T-cell (primary cell): Measurements from ENCODE around the gene DEAF1. TPM values are rescaled to one million over a fixed set of nuclear protein-coding genes. Genes with fewer than 3 reads are reported as not detected.

ENCODE experiments used
- ATAC-seq, 4 experiments: fragments of 200-7000 bp in 3 of 4; fragments of 150-1000 bp in 1 of 4; cut with Tn5 transposase; replicated peaks in 1 of 4; 1 replicate in 3 of 4; 2 replicates in 1 of 4; pipeline ENCODE4 v1.10.0; 2021; ENCODE audit warnings: moderate library complexity in 3 of 4, mild to moderate bottlenecking in 2 of 4, moderate number of reproducible peaks in 1 of 4
- CTCF ChIA-PET, 2 donors: fragments of 300-600 bp; sonication (Branson Sonifier 250); formaldehyde crosslinking; loops; one replicate each; lab custom pipeline; 2022; ENCODE audit warnings: antibody characterized with exemption in 2 of 2; lab: Charles Lee
- POLR2A ChIA-PET, 2 donors: fragments of 300-600 bp; sonication (Branson Sonifier 250); formaldehyde crosslinking; loops; one replicate each; lab custom pipeline; 2022; ENCODE audit warnings: antibody characterized with exemption in 2 of 2; lab: Charles Lee
- DNase-seq, 35 experiments: peaks; one replicate each; pipeline versions ENCODE4 v3.0.0 to v3.0.0-alpha.2; 2013 to 2023
- H3K27ac ChIP-seq: one replicate; pipeline ENCODE4 v1.5.1; 2013; ENCODE audit warnings: low read length
- H3K27me3 ChIP-seq, 2 experiments: replicated peaks in 1 of 2; 1 replicate in 1 of 2; 2 replicates in 1 of 2; pipeline versions ENCODE4 v1.6.1 to v1.7.0; 2013; ENCODE audit warnings: low read length in 1 of 2, mixed read lengths in 1 of 2; ENCODE audit not compliant: control insufficient read depth in 2 of 2, insufficient read depth in 2 of 2; ENCODE audit errors: extremely low read depth in 1 of 2
- H3K36me3 ChIP-seq, 2 donors: 1 replicate in 1 of 2; 2 replicates in 1 of 2; pipeline versions ENCODE4 v1.6.1 to v1.7.0; 2013; ENCODE audit warnings: low read length in 1 of 2; ENCODE audit not compliant: control insufficient read depth in 2 of 2, insufficient read depth in 1 of 2; ENCODE audit errors: extremely low read depth in 1 of 2
- H3K4me1 ChIP-seq, 2 experiments: 1 replicate in 1 of 2; 2 replicates in 1 of 2; pipeline versions ENCODE4 v1.6.1 to v1.7.0; 2013; ENCODE audit warnings: low read length in 2 of 2, mixed read lengths in 1 of 2; ENCODE audit not compliant: insufficient read depth in 2 of 2, control insufficient read depth in 1 of 2; ENCODE audit errors: extremely low read depth in 1 of 2
- H3K4me3 ChIP-seq, 2 donors: 1 replicate in 1 of 2; 2 replicates in 1 of 2; pipeline versions ENCODE4 v1.5.1 to v1.7.0; 2013; ENCODE audit warnings: mild to moderate bottlenecking in 2 of 2, low read length in 1 of 2, moderate library complexity in 1 of 2; ENCODE audit not compliant: control insufficient read depth in 1 of 2; ENCODE audit errors: extremely low read depth in 1 of 2
- H3K9me3 ChIP-seq: 2 replicates; pipeline ENCODE4 v1.7.0; 2013
- H3K27ac Mint-ChIP-seq, 2 donors: one replicate each; pipeline ENCODE4 v1.8.0; 2020 to 2021; ENCODE audit warnings: mild to moderate bottlenecking in 2 of 2, mixed read lengths in 2 of 2
- H3K27me3 Mint-ChIP-seq, 2 donors: one replicate each; pipeline ENCODE4 v1.8.0; 2021 to 2022; ENCODE audit warnings: mixed read lengths in 2 of 2
- H3K36me3 Mint-ChIP-seq: one replicate; pipeline ENCODE4 v1.8.0; 2021; ENCODE audit warnings: mixed read lengths
- H3K4me1 Mint-ChIP-seq, 3 donors: one replicate each; pipeline ENCODE4 v1.8.0; 2020 to 2022; ENCODE audit warnings: mixed read lengths in 3 of 3, mild to moderate bottlenecking in 1 of 3
- H3K4me3 Mint-ChIP-seq, 3 donors: one replicate each; pipeline ENCODE4 v1.8.0; 2020 to 2022; ENCODE audit warnings: mild to moderate bottlenecking in 3 of 3, mixed read lengths in 3 of 3, moderate library complexity in 3 of 3
- H3K9me3 Mint-ChIP-seq, 3 donors: one replicate each; pipeline ENCODE4 v1.8.0; 2020 to 2022; ENCODE audit warnings: mixed read lengths in 3 of 3
- whole genome bisulfite sequencing: methylation state at CpG from one replicate; pipeline ENCODE4 v1.1.5; 2013; ENCODE audit warnings: missing lambda C conversion rate; ENCODE audit not compliant: insufficient coverage; 5-methylcytosine and 5-hydroxymethylcytosine counted together
- total RNA-seq, 35 experiments: library from RNA in 6 of 35; stranded (reverse) in 6 of 35; fragments of 120-200 nt in 1 of 35; gene quantifications; one replicate each; pipeline versions ENCODE4 v1.2.1 to v1.2.4 and lab custom pipeline; 2013 to 2026

DEAF1 gene
- total RNA-seq, 5 donors from 2014 or later (not counting 1 experiment from before 2014, with no cell fraction given): 55.8 to 121 (median 57.3) TPM

GRCh38 chr11:643849-644738 is 50.9 kb downstream of the DEAF1 start:
- POLR2A ChIA-PET: no interaction called here
- 98% methylated on average over 27 of the region's 50 CpGs for WGBS
- H3K4me3 ChIP-seq: no peak overlapping the region
- Mint-ChIP-seq H3K27me3 (peaks cover 0 to 6% of the 10 kb centered on the region in 2 donors), H3K4me1 (peaks cover 2 to 12% (median 6%) of the 10 kb centered on the region in 3 donors), H3K9me3 (no peaks in the 10 kb centered on the region), H3K36me3 (peaks cover 8% of the 10 kb centered on the region), H3K27ac (no peak overlapping the region), H3K4me3 (no peak overlapping the region)
- no peak overlapping the region for H3K27ac ChIP-seq
- peaks cover 7 to 14% of the 10 kb centered on the region in 2 donors for H3K36me3 ChIP-seq
- DNase-seq (no peak), ATAC-seq (no peak)
- H3K4me1 ChIP-seq: peaks cover 0 to 12% of the 10 kb centered on the region in 2 experiments
- CTCF ChIA-PET: no interaction called here
- H3K27me3 ChIP-seq: peaks cover 0 to 15% of the 10 kb centered on the region in 2 experiments
- H3K9me3 ChIP-seq: no peaks in the 10 kb centered on the region

GRCh38 chr11:643366-643765 is 51.7 kb downstream of the DEAF1 start:
- WGBS: 85% methylated on average over 9 of the region's 9 CpGs
- H3K4me3 Mint-ChIP-seq: no peak overlapping the region
- no peaks in the 10 kb centered on the region for H3K9me3 Mint-ChIP-seq
- CTCF ChIA-PET: no interaction called here
- POLR2A ChIA-PET: no interaction called here
- Histone ChIP-seq H3K27me3 (peaks cover 0 to 22% of the 10 kb centered on the region in 2 experiments), H3K4me1 (peaks cover 0 to 19% of the 10 kb centered on the region in 2 experiments), H3K27ac (no peak overlapping the region), H3K36me3 (peaks cover 7 to 14% of the 10 kb centered on the region in 2 donors), H3K4me3 (no peak overlapping the region), H3K9me3 (no peaks in the 10 kb centered on the region)
- DNase-seq (peak in 3 of 35 experiments; percentile 22 to 35 (median 31)), ATAC-seq (peak in 1 of 4 experiments; percentile 49)
- H3K36me3 Mint-ChIP-seq: peaks cover 5% of the 10 kb centered on the region
- peaks cover 8 to 18% (median 13%) of the 10 kb centered on the region in 3 donors for H3K4me1 Mint-ChIP-seq
- H3K27me3 Mint-ChIP-seq: peaks cover 3 to 13% of the 10 kb centered on the region in 2 donors
- no peak overlapping the region for H3K27ac Mint-ChIP-seq

GRCh38 chr11:641806-642370 is 53.1 kb downstream of the DEAF1 start:
- Histone ChIP-seq H3K4me1 (peaks cover 0 to 32% of the 10 kb centered on the region in 2 experiments), H3K27ac (no peak overlapping the region), H3K27me3 (peaks cover 0 to 34% of the 10 kb centered on the region in 2 experiments), H3K4me3 (no peak overlapping the region), H3K36me3 (peaks cover 7 to 14% of the 10 kb centered on the region in 2 donors), H3K9me3 (no peaks in the 10 kb centered on the region)
- Mint-ChIP-seq H3K36me3 (peaks cover 3% of the 10 kb centered on the region), H3K4me3 (peak overlapping the region in 1 of 3 donors; percentile 75), H3K9me3 (no peaks in the 10 kb centered on the region), H3K27me3 (peaks cover 8 to 21% of the 10 kb centered on the region in 2 donors), H3K4me1 (peaks cover 12 to 19% (median 19%) of the 10 kb centered on the region in 3 donors), H3K27ac (no peak overlapping the region)
- POLR2A ChIA-PET: interaction anchor here in 1 of 2 donors (0.6 kb wide), 1 partner anchor 119 kb away, joined by 5 read pairs; no protein-coding TSS in a partner anchor
- WGBS: 94% methylated on average over 10 of the region's 19 CpGs
- no peak for ATAC-seq
- CTCF ChIA-PET: no interaction called here
- DNase-seq: no peak

GRCh38 chr11:640021-640706 is 54.9 kb downstream of the DEAF1 start:
- peaks cover under 1% of the 10 kb centered on the region for H3K36me3 Mint-ChIP-seq
- Histone ChIP-seq H3K9me3 (no peaks in the 10 kb centered on the region), H3K27me3 (peaks cover 0 to 51% of the 10 kb centered on the region in 2 experiments), H3K4me3 (peak overlapping the region in 1 of 2 donors; percentile 50), H3K27ac (no peak overlapping the region), H3K36me3 (peaks cover 7 to 13% of the 10 kb centered on the region in 2 donors), H3K4me1 (peaks cover 0 to 35% of the 10 kb centered on the region in 2 experiments)
- H3K4me3 Mint-ChIP-seq: peak overlapping the region; percentile 25 to 75 (median 37)
- ChIA-PET POLR2A (no interaction called here), CTCF (no interaction called here)
- WGBS: 10% methylated on average over 55 of the region's 69 CpGs
- peak overlapping the region in 1 of 2 donors; percentile 39 for H3K27ac Mint-ChIP-seq
- peak in 2 of 4 experiments; percentile 14 to 24 for ATAC-seq
- DNase-seq: peak in 1 of 35 experiments; percentile 52
- peaks cover 15 to 19% (median 19%) of the 10 kb centered on the region in 3 donors for H3K4me1 Mint-ChIP-seq
- no peaks in the 10 kb centered on the region for H3K9me3 Mint-ChIP-seq
- H3K27me3 Mint-ChIP-seq: peaks cover 14 to 32% of the 10 kb centered on the region in 2 donors

GRCh38 chr11:639332-639955 is 55.6 kb downstream of the DEAF1 start:
- 8% methylated on average over 76 of the region's 80 CpGs for WGBS
- H3K27me3 Mint-ChIP-seq: peaks cover 14 to 35% of the 10 kb centered on the region in 2 donors
- Histone ChIP-seq H3K27me3 (peaks cover 0 to 55% of the 10 kb centered on the region in 2 experiments), H3K4me3 (peak overlapping the region in 1 of 2 donors; percentile 38), H3K4me1 (peaks cover 0 to 35% of the 10 kb centered on the region in 2 experiments), H3K27ac (no peak overlapping the region), H3K9me3 (no peaks in the 10 kb centered on the region), H3K36me3 (peaks cover 5 to 11% of the 10 kb centered on the region in 2 donors)
- DNase-seq (no peak), ATAC-seq (peak; percentile 11 to 30 (median 22))
- peak overlapping the region in 1 of 3 donors; percentile 75 for H3K4me3 Mint-ChIP-seq
- H3K4me1 Mint-ChIP-seq: peaks cover 15 to 19% (median 19%) of the 10 kb centered on the region in 3 donors
- H3K36me3 Mint-ChIP-seq: no peaks in the 10 kb centered on the region
- ChIA-PET POLR2A (no interaction called here), CTCF (no interaction called here)
- H3K9me3 Mint-ChIP-seq: no peaks in the 10 kb centered on the region
- H3K27ac Mint-ChIP-seq: no peak overlapping the region
